Trophoblast cell (in vitro differentiated cells and primary cell): ENCODE measurements around the gene ATP8A2.

Experiments used
- DNase-seq, 2 donors: peaks; one replicate each; pipeline ENCODE4 v3.0.0-alpha.2; 2016
- H2AFZ ChIP-seq: 2 replicates; pipeline ENCODE4 v1.6.1; 2013; ENCODE audit warnings: low read length, moderate library complexity, mild to moderate bottlenecking; ENCODE audit not compliant: insufficient read depth, poor library complexity
- H2AK5ac ChIP-seq: 2 replicates; pipeline ENCODE4 v1.6.1; 2013; ENCODE audit warnings: mild to moderate bottlenecking, low read length
- H2BK120ac ChIP-seq: 2 replicates; pipeline ENCODE4 v1.6.1; 2013; ENCODE audit warnings: low read length, mild to moderate bottlenecking, moderate library complexity; ENCODE audit not compliant: insufficient read depth, poor library complexity
- H2BK12ac ChIP-seq: 2 replicates; pipeline ENCODE4 v1.6.1; 2013; ENCODE audit warnings: mild to moderate bottlenecking, low read length, moderate library complexity
- H2BK5ac ChIP-seq: 2 replicates; pipeline ENCODE4 v1.6.1; 2013; ENCODE audit warnings: low read length, low read depth, moderate library complexity, mild to moderate bottlenecking; ENCODE audit not compliant: poor library complexity
- H3K14ac ChIP-seq: 2 replicates; pipeline ENCODE4 v1.6.1; 2013; ENCODE audit warnings: mild to moderate bottlenecking, low read length
- H3K18ac ChIP-seq: 2 replicates; pipeline ENCODE4 v1.6.1; 2013; ENCODE audit warnings: mild to moderate bottlenecking, low read length
- H3K23ac ChIP-seq: 2 replicates; pipeline ENCODE4 v1.6.1; 2013; ENCODE audit warnings: low read length
- H3K27ac ChIP-seq: 2 replicates; pipeline ENCODE4 v1.5.1; 2013; ENCODE audit warnings: low read depth, mild to moderate bottlenecking, inconsistent platforms, low read length, moderate library complexity
- H3K27me3 ChIP-seq: 2 replicates; pipeline ENCODE4 v1.6.1; 2013; ENCODE audit warnings: inconsistent platforms, mild to moderate bottlenecking, low read length, moderate library complexity; ENCODE audit not compliant: insufficient read depth
- H3K36me3 ChIP-seq, 2 experiments: 1 replicate in 1 of 2; 2 replicates in 1 of 2; pipeline ENCODE4 v1.6.1; 2013; ENCODE audit warnings: low read length in 2 of 2, mild to moderate bottlenecking in 2 of 2, moderate library complexity in 1 of 2; ENCODE audit not compliant: insufficient read depth in 2 of 2, control insufficient read depth in 1 of 2
- H3K4ac ChIP-seq: 2 replicates; pipeline ENCODE4 v1.6.1; 2013; ENCODE audit warnings: low read depth, mild to moderate bottlenecking, low read length, moderate library complexity
- H3K4me1 ChIP-seq, 2 experiments: 1 replicate in 1 of 2; 2 replicates in 1 of 2; pipeline ENCODE4 v1.6.1; 2013; ENCODE audit warnings: low read length in 2 of 2, mild to moderate bottlenecking in 2 of 2, moderate library complexity in 1 of 2; ENCODE audit not compliant: insufficient read depth in 2 of 2, control insufficient read depth in 1 of 2
- H3K4me2 ChIP-seq: 2 replicates; pipeline ENCODE4 v1.6.1; 2013; ENCODE audit warnings: inconsistent platforms, mild to moderate bottlenecking, low read length, moderate library complexity
- H3K4me3 ChIP-seq: 2 replicates; pipeline ENCODE4 v1.5.1; 2013; ENCODE audit warnings: mild to moderate bottlenecking, low read depth, low read length, inconsistent platforms
- H3K79me1 ChIP-seq: one replicate; pipeline ENCODE4 v1.6.1; 2013; ENCODE audit warnings: low read length
- H3K79me2 ChIP-seq: 2 replicates; pipeline ENCODE4 v1.6.1; 2013; ENCODE audit warnings: low read length, mild to moderate bottlenecking; ENCODE audit not compliant: control insufficient read depth, insufficient read depth, poor library complexity
- H3K9ac ChIP-seq: 2 replicates; pipeline ENCODE4 v1.6.1; 2013; ENCODE audit warnings: mild to moderate bottlenecking, low read length
- H3K9me3 ChIP-seq: 2 replicates; pipeline ENCODE4 v1.6.1; 2013; ENCODE audit warnings: low read depth, mild to moderate bottlenecking, control low read depth, inconsistent platforms, low read length; ENCODE audit not compliant: insufficient read depth
- H4K12ac ChIP-seq: 2 replicates; pipeline ENCODE4 v1.6.1; 2013; ENCODE audit warnings: low read depth, mild to moderate bottlenecking, low read length, moderate library complexity
- H4K8ac ChIP-seq: 2 replicates; pipeline ENCODE4 v1.6.1; 2013; ENCODE audit warnings: low read depth, mild to moderate bottlenecking, low read length, moderate library complexity
- H4K91ac ChIP-seq: one replicate; pipeline ENCODE4 v1.6.1; 2013; ENCODE audit warnings: low read depth, mild to moderate bottlenecking, low read length, moderate library complexity
- WGBS: extraction: QIAGEN DNeasy Blood & Tissue Kit; methylation state at CpG from one replicate; pipeline ENCODE4 v1.1.7; 2013; ENCODE audit warnings: missing lambda C conversion rate; ENCODE audit not compliant: insufficient read length, insufficient coverage; ENCODE audit errors: extremely low coverage; 5-methylcytosine and 5-hydroxymethylcytosine counted together

The ATP8A2 gene

DNA sequence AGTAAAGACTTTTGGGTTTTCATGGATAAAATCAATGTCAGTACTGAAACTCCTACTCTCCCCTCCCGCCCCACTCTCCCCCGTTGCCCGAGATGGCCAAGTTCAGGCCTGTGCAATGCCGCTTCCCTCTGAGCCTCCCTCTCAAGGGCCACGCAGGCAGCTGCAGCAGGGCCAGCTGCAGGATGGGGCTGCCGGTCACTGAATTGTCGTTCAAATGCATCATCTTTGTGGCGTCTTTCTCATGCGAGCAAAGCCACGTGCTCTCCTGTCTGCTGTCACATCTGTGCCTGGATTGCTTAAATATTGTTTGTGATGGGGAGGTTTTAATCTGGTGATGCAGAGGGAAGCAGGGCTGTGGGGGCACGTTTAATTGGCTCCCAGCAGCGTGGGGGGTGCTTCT lies 653.4 kb downstream of the ATP8A2 start:
- H3K4me2 ChIP-seq = no peak overlapping the region
- no peaks in the 10 kb centered on the region for H3K79me2 ChIP-seq
- no peak overlapping the region for H3K18ac ChIP-seq
- no peak overlapping the region for H4K12ac ChIP-seq
- H4K8ac ChIP-seq = no peak overlapping the region
- no peak overlapping the region for H2BK120ac ChIP-seq
- H3K4me1 ChIP-seq = peaks cover 19 to 26% of the 10 kb centered on the region in 2 experiments
- no peak overlapping the region for H3K4me3 ChIP-seq
- no peak overlapping the region for H4K91ac ChIP-seq
- H3K9me3 ChIP-seq = no peaks in the 10 kb centered on the region
- no peaks in the 10 kb centered on the region for H3K27me3 ChIP-seq
- no peak overlapping the region for H3K9ac ChIP-seq
- H2AK5ac ChIP-seq = no peak overlapping the region
- H3K14ac ChIP-seq = no peak overlapping the region
- no peak overlapping the region for H2BK12ac ChIP-seq
- no peak overlapping the region for H2BK5ac ChIP-seq
- H3K36me3 ChIP-seq = no peaks in the 10 kb centered on the region
- no peak overlapping the region for H3K27ac ChIP-seq
- no peak overlapping the region for H2AFZ ChIP-seq
- H3K4ac ChIP-seq = no peak overlapping the region
- no CpG with 5 or more reads among the region's 12 CpGs for WGBS
- no peak for DNase-seq
- peaks cover 5% of the 10 kb centered on the region for H3K79me1 ChIP-seq
- no peak overlapping the region for H3K23ac ChIP-seq

DNA sequence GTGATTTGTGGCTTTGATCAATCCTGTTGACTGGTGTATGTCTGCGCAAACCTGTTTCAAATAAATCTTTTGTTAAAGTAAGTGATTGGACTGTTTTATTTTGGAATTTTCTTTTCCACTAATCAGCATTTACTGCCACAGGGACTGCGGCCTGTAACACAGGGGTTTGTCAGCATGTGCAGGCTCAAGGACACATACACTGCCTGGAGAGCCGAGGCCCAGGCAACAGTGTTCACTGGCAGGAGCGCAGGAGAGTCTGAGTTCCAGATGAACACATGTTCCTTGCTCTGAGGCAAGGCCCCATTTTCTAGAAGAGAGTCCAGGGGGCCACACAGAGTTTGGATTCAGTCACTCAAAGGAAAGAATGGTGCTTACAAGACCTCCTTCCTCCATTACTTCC lies 654.0 kb downstream of the ATP8A2 start:
- WGBS = no CpG with 5 or more reads among the region's 4 CpGs
- no peak for DNase-seq
- Histone ChIP-seq H3K27me3 (no peaks in the 10 kb centered on the region), H3K14ac (no peak overlapping the region), H4K12ac (no peak overlapping the region), H2BK5ac (no peak overlapping the region), H2BK120ac (no peak overlapping the region), H3K79me1 (peaks cover 5% of the 10 kb centered on the region), H3K9ac (no peak overlapping the region), H3K4me1 (peaks cover 14 to 20% of the 10 kb centered on the region in 2 experiments), H3K4me3 (no peak overlapping the region), H2AK5ac (no peak overlapping the region), H2AFZ (no peak overlapping the region), H3K23ac (no peak overlapping the region), H3K4me2 (no peak overlapping the region), H4K8ac (no peak overlapping the region), H3K27ac (no peak overlapping the region), H2BK12ac (no peak overlapping the region), H3K18ac (no peak overlapping the region), H3K4ac (no peak overlapping the region), H4K91ac (no peak overlapping the region), H3K36me3 (no peaks in the 10 kb centered on the region), H3K9me3 (no peaks in the 10 kb centered on the region), H3K79me2 (no peaks in the 10 kb centered on the region)

DNA sequence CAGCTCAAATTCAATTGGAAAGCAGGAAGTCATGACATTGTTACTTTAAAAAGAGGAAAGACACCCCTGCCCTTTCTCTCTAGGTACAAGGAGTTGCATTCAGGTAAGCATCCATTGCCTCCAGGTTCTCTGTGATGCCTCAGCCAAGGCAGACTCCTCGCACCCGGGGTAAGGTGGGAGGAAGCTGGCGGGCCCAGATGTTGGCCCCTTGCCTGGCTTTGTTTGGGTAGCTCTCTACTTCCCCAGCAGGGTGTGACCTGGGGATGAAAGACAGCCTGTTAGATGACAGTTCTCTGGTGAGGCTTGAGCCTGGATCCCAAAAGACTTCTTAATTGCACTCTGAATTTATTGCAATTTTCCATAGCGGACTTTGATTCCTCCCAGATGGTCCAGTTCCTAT lies 654.4 kb downstream of the ATP8A2 start:
- DNase-seq = no peak
- no peak overlapping the region for H3K9ac ChIP-seq
- H3K14ac ChIP-seq = no peak overlapping the region
- H3K36me3 ChIP-seq = no peaks in the 10 kb centered on the region
- no peak overlapping the region for H2BK120ac ChIP-seq
- no peaks in the 10 kb centered on the region for H3K27me3 ChIP-seq
- peaks cover 2% of the 10 kb centered on the region for H3K9me3 ChIP-seq
- no peak overlapping the region for H2BK5ac ChIP-seq
- no peak overlapping the region for H2BK12ac ChIP-seq
- H2AFZ ChIP-seq = no peak overlapping the region
- H3K4me3 ChIP-seq = no peak overlapping the region
- no peak overlapping the region for H3K23ac ChIP-seq
- no peak overlapping the region for H3K18ac ChIP-seq
- H3K4me1 ChIP-seq = peaks cover 11 to 17% of the 10 kb centered on the region in 2 experiments
- no peak overlapping the region for H3K4ac ChIP-seq
- no peak overlapping the region for H2AK5ac ChIP-seq
- no peaks in the 10 kb centered on the region for H3K79me2 ChIP-seq
- H3K79me1 ChIP-seq = peaks cover 5% of the 10 kb centered on the region
- no CpG with 5 or more reads among the region's 4 CpGs for WGBS
- H4K8ac ChIP-seq = no peak overlapping the region
- H4K91ac ChIP-seq = no peak overlapping the region
- H4K12ac ChIP-seq = no peak overlapping the region
- no peak overlapping the region for H3K4me2 ChIP-seq
- H3K27ac ChIP-seq = no peak overlapping the region

DNA sequence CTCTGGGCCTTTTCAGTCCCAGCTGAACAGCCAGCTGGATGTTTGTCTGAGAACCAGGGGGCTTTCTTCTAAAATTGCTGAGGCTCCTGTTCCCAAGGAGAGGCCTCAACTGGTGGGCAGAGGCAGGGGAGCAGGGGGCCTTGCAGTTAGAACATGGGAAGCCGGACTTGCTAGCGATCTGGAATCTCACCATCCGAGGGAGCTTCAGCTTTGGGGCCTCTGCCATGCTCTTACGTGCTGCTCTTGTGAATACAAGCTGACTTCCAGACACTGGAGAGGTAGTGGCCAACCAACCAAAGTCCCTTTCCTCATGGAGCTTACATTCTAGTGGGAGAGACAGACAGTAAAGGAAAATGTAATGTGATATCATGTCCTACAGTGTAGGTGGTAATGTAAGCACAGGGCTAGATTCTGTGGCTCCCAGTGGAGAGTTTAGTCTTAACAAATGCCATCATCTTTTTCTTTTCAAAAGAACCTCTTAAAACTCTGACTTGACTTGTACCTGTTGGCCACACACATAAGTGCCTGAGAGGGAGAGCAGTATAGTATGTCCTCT lies 657.9 kb downstream of the ATP8A2 start:
- H3K4me3 ChIP-seq = no peak overlapping the region

More for the DNA sequence above, 657.9 kb downstream of the ATP8A2 start:
- Histone ChIP-seq H3K18ac (no peak overlapping the region), H3K79me2 (no peaks in the 10 kb centered on the region), H3K23ac (no peak overlapping the region), H3K9ac (no peak overlapping the region), H3K4me2 (no peak overlapping the region), H3K14ac (no peak overlapping the region), H4K91ac (no peak overlapping the region), H2BK12ac (no peak overlapping the region), H4K8ac (no peak overlapping the region), H2BK5ac (no peak overlapping the region), H3K79me1 (peaks cover 2% of the 10 kb centered on the region), H4K12ac (no peak overlapping the region), H3K9me3 (peaks cover 4% of the 10 kb centered on the region), H2AK5ac (no peak overlapping the region), H2AFZ (no peak overlapping the region), H3K4ac (no peak overlapping the region), H2BK120ac (no peak overlapping the region), H3K36me3 (no peaks in the 10 kb centered on the region), H3K27ac (no peak overlapping the region), H3K4me1 (peaks cover 2 to 3% of the 10 kb centered on the region in 2 experiments), H3K27me3 (no peaks in the 10 kb centered on the region)
- no peak for DNase-seq
- WGBS = no CpG with 5 or more reads among the region's 4 CpGs
